ENCODE results near the gene RHOD.
A peak's percentile ranks its signal among the peaks of the same experiment; 100 is the strongest.

RHOD gene

GRCh38 chr11:67062526-67063373 is 6.1 kb downstream of the RHOD start:
- no peak for DNase-seq

- DNase-seq: no peak
These were observed 9.7 kb downstream of the RHOD start for GRCh38 chr11:67066333-67066709.

GRCh38 chr11:67071420-67072284 is 15.0 kb downstream of the RHOD start:
- peak; percentile 75 for DNase-seq

- DNase-seq: no peak
These were observed 15.6 kb downstream of the RHOD start for GRCh38 chr11:67072295-67072694.

- DNase-seq: no peak
These were observed 17.3 kb downstream of the RHOD start for GRCh38 chr11:67073908-67074307.

- no peak for DNase-seq
These were observed 19.6 kb downstream of the RHOD start for GRCh38 chr11:67076202-67076601.

GRCh38 chr11:67079065-67079705 is 22.5 kb downstream of the RHOD start:
- no peak for DNase-seq

- DNase-seq: peak; percentile 27
These were observed 25.6 kb downstream of the RHOD start for GRCh38 chr11:67082071-67082791.

- DNase-seq: no peak
These were observed 27.2 kb downstream of the RHOD start for GRCh38 chr11:67083786-67084366.

- no peak for DNase-seq
These were observed 29.0 kb downstream of the RHOD start for GRCh38 chr11:67085617-67086016.

- no peak for DNase-seq
These were observed 34.1 kb downstream of the RHOD start for GRCh38 chr11:67090717-67091116.

GRCh38 chr11:67095214-67095507 is 38.5 kb downstream of the RHOD start:
- no peak for DNase-seq

- no peak for DNase-seq
These were observed 42.3 kb downstream of the RHOD start for GRCh38 chr11:67098799-67099429.

- no peak for DNase-seq
These were observed 43.2 kb downstream of the RHOD start for GRCh38 chr11:67099831-67100324.

GRCh38 chr11:67102664-67103063 is 46.0 kb downstream of the RHOD start:
- no peak for DNase-seq

- no peak for DNase-seq
These were observed 49.3 kb downstream of the RHOD start for GRCh38 chr11:67105964-67106363.

- DNase-seq: no peak
These were observed 54.6 kb downstream of the RHOD start for GRCh38 chr11:67111261-67111660.

- no peak for DNase-seq
These were observed 56.6 kb downstream of the RHOD start for GRCh38 chr11:67113231-67113721.

- no peak for DNase-seq
These were observed 57.7 kb downstream of the RHOD start for GRCh38 chr11:67114275-67114896.

GRCh38 chr11:67116758-67117105 is 60.1 kb downstream of the RHOD start:
- no peak for DNase-seq

GRCh38 chr11:67117176-67117575 is 60.5 kb downstream of the RHOD start:
- no peak for DNase-seq

Measured in activated T-cell treated with anti-CD3 and anti-CD28 coated beads, Interleukin-2, amount 50 U/mL, for 1 hour (primary cell).